ENCODE data around the gene TMTC1.

Gene TMTC1

GRCh38 chr12:29528161-29528560 lies 255.6 kb downstream of the TMTC1 start:
- no peaks in the 10 kb centered on the region for H3K9me3 ChIP-seq (ENCODE audit: control insufficient read depth, low read length)
- H3K79me2 ChIP-seq: no peaks in the 10 kb centered on the region
- H3K4me3 ChIP-seq (ENCODE audit: low read depth, low read length): no peak overlapping the region
- H3K27ac ChIP-seq: no peak overlapping the region
- no peak for TF ChIP-seq CTCF (IDR thresholded peaks at IDR 0.05)
- no peak overlapping the region for H3K9ac ChIP-seq
- no peak overlapping the region for H2AFZ ChIP-seq
- H3K27me3 ChIP-seq (ENCODE audit: control insufficient read depth, insufficient read depth, low read length): no peaks in the 10 kb centered on the region
- peaks cover 9% of the 10 kb centered on the region for H3K4me1 ChIP-seq
- no peaks in the 10 kb centered on the region for H3K36me3 ChIP-seq (ENCODE audit: control insufficient read depth, insufficient read depth, low read length)
- H3K4me2 ChIP-seq (ENCODE audit: low read length): no peak overlapping the region

GRCh38 chr12:29521951-29522350 lies 261.8 kb downstream of the TMTC1 start:
- TF ChIP-seq CTCF (IDR thresholded peaks at IDR 0.05): no peak
- Histone ChIP-seq H3K36me3 (ENCODE audit: control insufficient read depth, insufficient read depth, low read length) (no peaks in the 10 kb centered on the region), H3K9ac (no peak overlapping the region), H3K4me1 (peaks cover 2% of the 10 kb centered on the region), H3K4me3 (ENCODE audit: low read depth, low read length) (no peak overlapping the region), H3K9me3 (ENCODE audit: control insufficient read depth, low read length) (no peaks in the 10 kb centered on the region), H3K27me3 (ENCODE audit: control insufficient read depth, insufficient read depth, low read length) (no peaks in the 10 kb centered on the region), H3K79me2 (no peaks in the 10 kb centered on the region), H3K27ac (peak overlapping the region; percentile 22), H3K4me2 (ENCODE audit: low read length) (no peak overlapping the region), H2AFZ (no peak overlapping the region)

GRCh38 chr12:29519585-29520182 lies 264.1 kb downstream of the TMTC1 start:
- Histone ChIP-seq H3K4me3 (ENCODE audit: low read depth, low read length) (no peak overlapping the region), H3K27ac (no peak overlapping the region), H3K4me2 (ENCODE audit: low read length) (no peak overlapping the region), H2AFZ (peak overlapping the region; percentile 6), H3K4me1 (peaks cover 2% of the 10 kb centered on the region), H3K9me3 (ENCODE audit: control insufficient read depth, low read length) (no peaks in the 10 kb centered on the region), H3K9ac (no peak overlapping the region), H3K27me3 (ENCODE audit: control insufficient read depth, insufficient read depth, low read length) (no peaks in the 10 kb centered on the region), H3K36me3 (ENCODE audit: control insufficient read depth, insufficient read depth, low read length) (no peaks in the 10 kb centered on the region), H3K79me2 (no peaks in the 10 kb centered on the region)
- peak; percentile 76 for TF ChIP-seq CTCF (IDR thresholded peaks at IDR 0.05)

GRCh38 chr12:29518407-29518806 lies 265.3 kb downstream of the TMTC1 start:
- Histone ChIP-seq H3K4me2 (ENCODE audit: low read length) (no peak overlapping the region), H3K4me1 (peaks cover 2% of the 10 kb centered on the region), H3K27ac (no peak overlapping the region), H3K9ac (no peak overlapping the region), H3K79me2 (no peaks in the 10 kb centered on the region), H2AFZ (no peak overlapping the region), H3K36me3 (ENCODE audit: control insufficient read depth, insufficient read depth, low read length) (no peaks in the 10 kb centered on the region), H3K4me3 (ENCODE audit: low read depth, low read length) (no peak overlapping the region), H3K27me3 (ENCODE audit: control insufficient read depth, insufficient read depth, low read length) (no peaks in the 10 kb centered on the region), H3K9me3 (ENCODE audit: control insufficient read depth, low read length) (no peaks in the 10 kb centered on the region)
- no peak for TF ChIP-seq CTCF (IDR thresholded peaks at IDR 0.05)

GRCh38 chr12:29517264-29517663 lies 266.5 kb downstream of the TMTC1 start:
- no peaks in the 10 kb centered on the region for H3K9me3 ChIP-seq (ENCODE audit: control insufficient read depth, low read length)
- H3K4me2 ChIP-seq (ENCODE audit: low read length): no peak overlapping the region
- no peak overlapping the region for H3K9ac ChIP-seq
- peaks cover 2% of the 10 kb centered on the region for H3K4me1 ChIP-seq
- H2AFZ ChIP-seq: no peak overlapping the region
- H3K79me2 ChIP-seq: no peaks in the 10 kb centered on the region
- no peak for TF ChIP-seq CTCF (IDR thresholded peaks at IDR 0.05)
- no peak overlapping the region for H3K27ac ChIP-seq
- H3K36me3 ChIP-seq (ENCODE audit: control insufficient read depth, insufficient read depth, low read length): no peaks in the 10 kb centered on the region
- no peaks in the 10 kb centered on the region for H3K27me3 ChIP-seq (ENCODE audit: control insufficient read depth, insufficient read depth, low read length)
- no peak overlapping the region for H3K4me3 ChIP-seq (ENCODE audit: low read depth, low read length)
